Measurements from ENCODE around the gene PCYT1B. TPM values are rescaled to one million over a fixed set of nuclear protein-coding genes. Genes with fewer than 3 reads are reported as not detected.
"Not testable (repeated sequence)": the region's sequence is repeated elsewhere in the genome, so short reads cannot be mapped to it uniquely, and the experiment has no call there.

The PCYT1B gene
- total RNA-seq, 1 donor = 0.27 TPM

GRCh38 chrX:24607616-24608015, 39.5 kb downstream of the PCYT1B start:
- TF ChIP-seq CTCF (IDR thresholded peaks at IDR 0.05; ENCODE audit: insufficient read depth, low read length) = no peak
- no peak overlapping the region for H3K4me3 ChIP-seq (ENCODE audit: low read depth, low read length)
- no peak for DNase-seq (ENCODE audit: low read depth)

- DNase-seq (ENCODE audit: low read depth) = not testable (repeated sequence)
These were observed 41.2 kb downstream of the PCYT1B start for GRCh38 chrX:24605941-24606340.

GRCh38 chrX:24603191-24603590, 44.0 kb downstream of the PCYT1B start:
- H3K4me3 ChIP-seq (ENCODE audit: low read depth, low read length) = no peak overlapping the region
- no peak for DNase-seq (ENCODE audit: low read depth)
- no peak for TF ChIP-seq CTCF (IDR thresholded peaks at IDR 0.05; ENCODE audit: insufficient read depth, low read length)

More at GRCh38 chrX:24605941-24606340, 41.2 kb downstream of the PCYT1B start:
- H3K4me3 ChIP-seq (ENCODE audit: low read depth, low read length) = not testable (repeated sequence)

GRCh38 chrX:24601858-24602257, 45.3 kb downstream of the PCYT1B start:
- no peak for TF ChIP-seq CTCF (IDR thresholded peaks at IDR 0.05; ENCODE audit: insufficient read depth, low read length)
- no peak for DNase-seq (ENCODE audit: low read depth)
- H3K4me3 ChIP-seq (ENCODE audit: low read depth, low read length) = no peak overlapping the region

GRCh38 chrX:24594501-24594900, 52.6 kb downstream of the PCYT1B start:
- no peak for DNase-seq (ENCODE audit: low read depth)
- H3K4me3 ChIP-seq (ENCODE audit: low read depth, low read length) = no peak overlapping the region
- TF ChIP-seq CTCF (IDR thresholded peaks at IDR 0.05; ENCODE audit: insufficient read depth, low read length) = no peak

- no peak overlapping the region for H3K4me3 ChIP-seq (ENCODE audit: low read depth, low read length)
- no peak for DNase-seq (ENCODE audit: low read depth)
- no peak for TF ChIP-seq CTCF (IDR thresholded peaks at IDR 0.05; ENCODE audit: insufficient read depth, low read length)
These were observed 57.0 kb downstream of the PCYT1B start for GRCh38 chrX:24590111-24590510.

GRCh38 chrX:24577091-24577490, 70.1 kb downstream of the PCYT1B start:
- H3K4me3 ChIP-seq (ENCODE audit: low read depth, low read length) = no peak overlapping the region
- TF ChIP-seq CTCF (IDR thresholded peaks at IDR 0.05; ENCODE audit: insufficient read depth, low read length) = no peak
- no peak for DNase-seq (ENCODE audit: low read depth)

All from fibroblast of the aortic adventitia (primary cell).